Endothelial cell of umbilical vein (primary cell): ENCODE measurements around the gene CELF5. TPM values are rescaled to one million over a fixed set of nuclear protein-coding genes. Genes with fewer than 3 reads are reported as not detected.

Source experiments
- BruUV-seq: library from RNA; stranded (reverse); fragments of 400-500 nt; replicated peaks from 2 replicates; lab custom pipeline; 2021; lab: Mats Ljungman, UMichigan
- CTCF ChIA-PET: fragments of 300-600, 350-600 bp; sonication (Branson Sonifier 250); formaldehyde crosslinking; loops from one replicate; lab custom pipeline; 2021; ENCODE audit warnings: antibody characterized with exemption, inconsistent platforms; lab: Charles Lee
- POLR2A ChIA-PET: fragments of 300-600, 350-600 bp; sonication (Branson Sonifier 250); formaldehyde crosslinking; loops from one replicate; lab custom pipeline; 2021; ENCODE audit warnings: antibody characterized with exemption, inconsistent platforms; lab: Charles Lee
- DNase-seq: peaks from one replicate; pipeline ENCODE4 v3.0.0-alpha.2; 2011; ENCODE audit warnings: low read depth, low spot score
- FAIRE-seq: peaks from 2 replicates; lab custom pipeline; 2011; peaks lifted over from hg19 to GRCh38; lab: Jason Lieb, UNC
- H2AFZ ChIP-seq: 2 replicates; pipeline ENCODE4 v1.6.0; 2012; ENCODE audit warnings: low read depth, low read length, control low read depth, inconsistent platforms
- H3K27ac ChIP-seq: 2 replicates; pipeline ENCODE4 v1.5.1; 2011; ENCODE audit warnings: low read depth, mild to moderate bottlenecking, control low read depth, low read length, moderate library complexity; ENCODE audit not compliant: insufficient read depth
- H3K27me3 ChIP-seq, 2 experiments: 2 replicates each; pipeline versions ENCODE4 v1.6.0 to v1.6.1; 2011; ENCODE audit warnings: low read length in 2 of 2, mixed read lengths in 1 of 2; ENCODE audit not compliant: control insufficient read depth in 2 of 2, insufficient read depth in 2 of 2
- H3K36me3 ChIP-seq, 2 experiments: 2 replicates in 1 of 2; 3 replicates in 1 of 2; pipeline ENCODE4 v1.5.1; 2011; ENCODE audit warnings: low read length in 2 of 2, mild to moderate bottlenecking in 1 of 2, moderate library complexity in 1 of 2; ENCODE audit not compliant: control insufficient read depth in 2 of 2, insufficient read depth in 2 of 2; ENCODE audit errors: extremely low read depth in 1 of 2
- H3K4me1 ChIP-seq: 3 replicates; pipeline ENCODE4 v1.5.1; 2011; ENCODE audit warnings: mild to moderate bottlenecking, low read length; ENCODE audit not compliant: control insufficient read depth, insufficient read depth; ENCODE audit errors: extremely low read depth
- H3K4me2 ChIP-seq: 2 replicates; pipeline ENCODE4 v1.6.1; 2011; ENCODE audit warnings: low read length, control low read depth, mixed read lengths; ENCODE audit not compliant: insufficient read depth
- H3K4me3 ChIP-seq, 3 experiments: fragments of 200-600 bp in 1 of 3; sonication (generic), shearing (Covaris generic) in 1 of 3; replicated peaks in 1 of 3; 2 replicates each; pipeline ENCODE4 v1.5.1; 2011 to 2016; ENCODE audit warnings: control low read depth in 3 of 3, low read length in 3 of 3, mild to moderate bottlenecking in 2 of 3, inconsistent platforms in 1 of 3, low read depth in 1 of 3, moderate library complexity in 1 of 3; ENCODE audit not compliant: insufficient read depth in 1 of 3
- H3K79me2 ChIP-seq: 2 replicates; pipeline ENCODE4 v1.6.0; 2012; ENCODE audit warnings: low read length, inconsistent platforms; ENCODE audit not compliant: control insufficient read depth, insufficient read depth
- H3K9ac ChIP-seq: replicated peaks from 2 replicates; pipeline ENCODE3; 2011; ENCODE audit warnings: low read length, control low read depth; ENCODE audit not compliant: insufficient read depth; ENCODE audit errors: extremely low read depth
- H3K9me1 ChIP-seq: replicated peaks from 3 replicates; pipeline ENCODE4 v1.6.0; 2011; ENCODE audit warnings: mild to moderate bottlenecking, low read length; ENCODE audit not compliant: control insufficient read depth, insufficient read depth; ENCODE audit errors: extremely low read depth
- H3K9me3 ChIP-seq: replicated peaks from 2 replicates; pipeline ENCODE4 v1.5.1; 2012; ENCODE audit warnings: low read length, inconsistent platforms; ENCODE audit not compliant: control insufficient read depth, insufficient read depth
- H4K20me1 ChIP-seq: replicated peaks from 2 replicates; pipeline ENCODE3; 2011; ENCODE audit warnings: mild to moderate bottlenecking, low read length; ENCODE audit not compliant: control insufficient read depth, insufficient read depth; ENCODE audit errors: extremely low read depth
- CTCF ChIP-seq, 2 donors: IDR thresholded peaks; 1 replicate in 1 of 2; 2 replicates in 1 of 2; pipeline ENCODE4 v1.5.1; 2011; ENCODE audit warnings: low read length in 2 of 2, mild to moderate bottlenecking in 2 of 2, moderate library complexity in 2 of 2, control low read depth in 1 of 2, inconsistent platforms in 1 of 2, low read depth in 1 of 2; ENCODE audit not compliant: insufficient read depth in 1 of 2; ENCODE audit errors: extremely low read depth in 1 of 2
- EZH2 ChIP-seq: IDR thresholded peaks from 2 replicates; pipeline ENCODE4 v1.6.1; 2012; ENCODE audit warnings: borderline replicate concordance, low read depth, mild to moderate bottlenecking, moderate library complexity, low read length, inconsistent platforms; ENCODE audit not compliant: severe bottlenecking
- GATA2 ChIP-seq: IDR thresholded peaks from 2 replicates; pipeline ENCODE4 v1.7.0; 2011; ENCODE audit warnings: low read depth, mild to moderate bottlenecking, moderate library complexity, mixed read lengths, low read length; ENCODE audit not compliant: insufficient read length, insufficient read depth
- JUN ChIP-seq: IDR thresholded peaks from 2 replicates; pipeline ENCODE4 v1.6.1; 2011; ENCODE audit warnings: borderline replicate concordance, low read depth; ENCODE audit not compliant: insufficient read length, insufficient read depth
- MAX ChIP-seq: IDR thresholded peaks from 2 replicates; pipeline ENCODE4 v1.6.1; 2011; ENCODE audit not compliant: insufficient read depth, insufficient read length
- MYC ChIP-seq: IDR thresholded peaks from one replicate; pipeline ENCODE4 v1.6.1; 2011; ENCODE audit warnings: mild to moderate bottlenecking, low read depth, low read length
- POLR2A ChIP-seq: IDR thresholded peaks from 2 replicates; pipeline ENCODE4 v1.6.1; 2012; ENCODE audit warnings: low read depth, mild to moderate bottlenecking, control low read depth, low read length
- POLR2AphosphoS5 ChIP-seq: IDR thresholded peaks from 2 replicates; pipeline ENCODE4 v1.6.1; 2012; ENCODE audit warnings: low read depth, mild to moderate bottlenecking, control low read depth, low read length, moderate library complexity; ENCODE audit not compliant: insufficient read depth
- dilution Hi-C: fragments of 300-500 bp; cut with MboI; formaldehyde crosslinking; loops from one replicate; pipeline ENCODE4 v1.15.0; 2019; ENCODE audit warnings: low sequenced_read_pairs; ENCODE audit not compliant: extremely low pct_ligation_motif_present
- intact Hi-C: fragments of 100-400 bp; cut with micrococcal nuclease; formaldehyde crosslinking; loops from one replicate; pipeline ENCODE4 v1.10.0; 2022
- polyA plus RNA-seq, 4 experiments: library from polyadenylated mRNA; depleted of rRNA in 3 of 4; stranded (reverse) in 3 of 4; unstranded in 1 of 4; fragments of >200 nt; gene quantifications; 2 replicates each; pipeline versions ENCODE4 v1.2.1 to v1.2.3, GENCODE V29; 2011 to 2012; ENCODE audit warnings: missing spikeins in 1 of 4
- total RNA-seq: library from RNA; stranded (reverse); gene quantifications from 2 replicates; pipeline ENCODE4 v1.2.3, GENCODE V29; 2021

Gene CELF5
- total and polyA plus RNA-seq, 2 donors (not counting 3 experiments of a cell fraction or from before 2014, with no cell fraction given), result not detected

- H2AFZ ChIP-seq, result no peak overlapping the region
- H3K36me3 ChIP-seq, result no peaks in the 10 kb centered on the region
- H3K4me3 ChIP-seq, result no peak overlapping the region
- no peak overlapping the region for H3K27ac ChIP-seq
- H3K9ac ChIP-seq, result no peak overlapping the region
- no peaks in the 10 kb centered on the region for H3K9me3 ChIP-seq
- no peaks in the 10 kb centered on the region for H3K4me1 ChIP-seq
- ChIA-PET CTCF (no interaction called here), POLR2A (no interaction called here)
- intact Hi-C loops, result no loop called here
- H4K20me1 ChIP-seq, result no peaks in the 10 kb centered on the region
- no peak overlapping the region for H3K4me2 ChIP-seq
- TF ChIP-seq MYC (no peak), POLR2A (no peak), MAX (no peak), POLR2AphosphoS5 (no peak), CTCF (IDR thresholded peaks at IDR 0.05; ENCODE audit: extremely low read depth in 1 of 2, insufficient read depth in 1 of 2, low read depth in 1 of 2, low read length in 2 of 2) (no peak)
- no peak for DNase-seq
- no TSS peak for BruUV-seq
- dilution Hi-C loops, result no loop called here
- H3K79me2 ChIP-seq, result no peaks in the 10 kb centered on the region
- no peaks in the 10 kb centered on the region for H3K9me1 ChIP-seq
- no peak for FAIRE-seq
- peaks cover 16 to 21% of the 10 kb centered on the region in 2 experiments for H3K27me3 ChIP-seq
These were observed 44.3 kb downstream of the CELF5 start for GRCh38 chr19:3268763-3269162.

GRCh38 chr19:3269916-3270671 lies 45.6 kb downstream of the CELF5 start:
- Histone ChIP-seq H3K9ac (no peak overlapping the region), H3K36me3 (no peaks in the 10 kb centered on the region), H3K4me3 (no peak overlapping the region), H3K4me1 (no peaks in the 10 kb centered on the region), H3K27me3 (peaks cover 16 to 24% of the 10 kb centered on the region in 2 experiments), H2AFZ (no peak overlapping the region), H3K9me3 (no peaks in the 10 kb centered on the region), H3K79me2 (no peaks in the 10 kb centered on the region), H4K20me1 (no peaks in the 10 kb centered on the region), H3K27ac (no peak overlapping the region), H3K4me2 (no peak overlapping the region), H3K9me1 (no peaks in the 10 kb centered on the region)
- DNase-seq, result no peak
- TF ChIP-seq CTCF (IDR thresholded peaks at IDR 0.05; ENCODE audit: extremely low read depth in 1 of 2, insufficient read depth in 1 of 2, low read depth in 1 of 2, low read length in 2 of 2) (no peak), POLR2A (no peak), EZH2 (peak; percentile 52), JUN (no peak), POLR2AphosphoS5 (no peak), GATA2 (no peak), MAX (no peak), MYC (no peak)
- BruUV-seq, result no TSS peak
- dilution Hi-C loops, result no loop called here
- ChIA-PET POLR2A (no interaction called here), CTCF (no interaction called here)
- intact Hi-C loops, result no loop called here
- no peak for FAIRE-seq
